Measurements from ENCODE around the gene HDAC9.

HDAC9 gene

GRCh38 chr7:18786196-18786727 lies 290.7 kb downstream of the HDAC9 start:
- FAIRE-seq: no peak

GRCh38 chr7:18786796-18787195 lies 291.2 kb downstream of the HDAC9 start:
- no peak for TF ChIP-seq POLR2A (IDR thresholded peaks at IDR 0.05; ENCODE audit: low read depth, low read length)
- TF ChIP-seq POLR2AphosphoS5 (IDR thresholded peaks at IDR 0.05; ENCODE audit: low read depth, low read length): no peak
- no peak for TF ChIP-seq TAF1 (IDR thresholded peaks at IDR 0.05; ENCODE audit: borderline replicate concordance, low read depth, low read length)
- FAIRE-seq: no peak
- DNase-seq (ENCODE audit: insufficient read length): no peak

More at GRCh38 chr7:18786196-18786727, 290.7 kb downstream of the HDAC9 start:
- no peak for DNase-seq (ENCODE audit: insufficient read length)
- TF ChIP-seq POLR2AphosphoS5 (IDR thresholded peaks at IDR 0.05; ENCODE audit: low read depth, low read length) (no peak), TAF1 (IDR thresholded peaks at IDR 0.05; ENCODE audit: borderline replicate concordance, low read depth, low read length) (no peak), POLR2A (IDR thresholded peaks at IDR 0.05; ENCODE audit: low read depth, low read length) (no peak)

- TF ChIP-seq POLR2AphosphoS5 (IDR thresholded peaks at IDR 0.05; ENCODE audit: low read depth, low read length) (no peak), TAF1 (IDR thresholded peaks at IDR 0.05; ENCODE audit: borderline replicate concordance, low read depth, low read length) (no peak)
- FAIRE-seq: no peak
- DNase-seq (ENCODE audit: insufficient read length): no peak
These were observed 292.5 kb downstream of the HDAC9 start for GRCh38 chr7:18788026-18788425.

GRCh38 chr7:18792871-18793595 lies 297.5 kb downstream of the HDAC9 start:
- TF ChIP-seq POLR2A (IDR thresholded peaks at IDR 0.05; ENCODE audit: low read depth, low read length) (no peak), TAF1 (IDR thresholded peaks at IDR 0.05; ENCODE audit: borderline replicate concordance, low read depth, low read length) (no peak), POLR2AphosphoS5 (IDR thresholded peaks at IDR 0.05; ENCODE audit: low read depth, low read length) (no peak)

GRCh38 chr7:18796216-18796615 lies 300.7 kb downstream of the HDAC9 start:
- DNase-seq (ENCODE audit: insufficient read length): no peak
- no peak for FAIRE-seq
- TF ChIP-seq POLR2AphosphoS5 (IDR thresholded peaks at IDR 0.05; ENCODE audit: low read depth, low read length) (no peak), POLR2A (IDR thresholded peaks at IDR 0.05; ENCODE audit: low read depth, low read length) (no peak), TAF1 (IDR thresholded peaks at IDR 0.05; ENCODE audit: borderline replicate concordance, low read depth, low read length) (no peak)

More at GRCh38 chr7:18792871-18793595, 297.5 kb downstream of the HDAC9 start:
- DNase-seq (ENCODE audit: insufficient read length) (no peak), FAIRE-seq (no peak)

GRCh38 chr7:18798088-18798906 lies 302.7 kb downstream of the HDAC9 start:
- TF ChIP-seq TAF1 (IDR thresholded peaks at IDR 0.05; ENCODE audit: borderline replicate concordance, low read depth, low read length) (no peak), POLR2A (IDR thresholded peaks at IDR 0.05; ENCODE audit: low read depth, low read length) (no peak), POLR2AphosphoS5 (IDR thresholded peaks at IDR 0.05; ENCODE audit: low read depth, low read length) (no peak)
- FAIRE-seq: peak; percentile 30
- DNase-seq (ENCODE audit: insufficient read length): no peak

- TF ChIP-seq POLR2AphosphoS5 (IDR thresholded peaks at IDR 0.05; ENCODE audit: low read depth, low read length) (no peak), POLR2A (IDR thresholded peaks at IDR 0.05; ENCODE audit: low read depth, low read length) (no peak)
- no peak for FAIRE-seq
- no peak for DNase-seq (ENCODE audit: insufficient read length)
These were observed 304.4 kb downstream of the HDAC9 start for GRCh38 chr7:18799899-18800298.

- TF ChIP-seq POLR2A (IDR thresholded peaks at IDR 0.05; ENCODE audit: low read depth, low read length) (no peak), POLR2AphosphoS5 (IDR thresholded peaks at IDR 0.05; ENCODE audit: low read depth, low read length) (no peak), TAF1 (IDR thresholded peaks at IDR 0.05; ENCODE audit: borderline replicate concordance, low read depth, low read length) (no peak)
- DNase-seq (ENCODE audit: insufficient read length) (no peak), FAIRE-seq (no peak)
These were observed 308.4 kb downstream of the HDAC9 start for GRCh38 chr7:18803923-18804322.

GRCh38 chr7:18806177-18806576 lies 310.6 kb downstream of the HDAC9 start:
- DNase-seq (ENCODE audit: insufficient read length) (no peak), FAIRE-seq (no peak)
- no peak for TF ChIP-seq POLR2A (IDR thresholded peaks at IDR 0.05; ENCODE audit: low read depth, low read length)
- no peak for TF ChIP-seq TAF1 (IDR thresholded peaks at IDR 0.05; ENCODE audit: borderline replicate concordance, low read depth, low read length)
- TF ChIP-seq POLR2AphosphoS5 (IDR thresholded peaks at IDR 0.05; ENCODE audit: low read depth, low read length): no peak

- TF ChIP-seq TAF1 (IDR thresholded peaks at IDR 0.05; ENCODE audit: borderline replicate concordance, low read depth, low read length) (no peak), POLR2AphosphoS5 (IDR thresholded peaks at IDR 0.05; ENCODE audit: low read depth, low read length) (no peak), POLR2A (IDR thresholded peaks at IDR 0.05; ENCODE audit: low read depth, low read length) (no peak)
- FAIRE-seq: no peak
- DNase-seq (ENCODE audit: insufficient read length): no peak
These were observed 312.5 kb downstream of the HDAC9 start for GRCh38 chr7:18808026-18808425.

- no peak for DNase-seq (ENCODE audit: insufficient read length)
- TF ChIP-seq POLR2AphosphoS5 (IDR thresholded peaks at IDR 0.05; ENCODE audit: low read depth, low read length): no peak
- TF ChIP-seq POLR2A (IDR thresholded peaks at IDR 0.05; ENCODE audit: low read depth, low read length): no peak
- TF ChIP-seq TAF1 (IDR thresholded peaks at IDR 0.05; ENCODE audit: borderline replicate concordance, low read depth, low read length): no peak
- FAIRE-seq: no peak
These were observed 319.9 kb downstream of the HDAC9 start for GRCh38 chr7:18815261-18815960.

All from GM12892 (cell line).